GM18526 (cell line): ENCODE data around the gene PCSK4.

ENCODE experiments used
- POLR2A ChIP-seq: IDR thresholded peaks from 3 replicates; pipeline ENCODE4 v1.6.1; 2011; ENCODE audit not compliant: insufficient read length; ENCODE audit errors: extremely low read depth

The PCSK4 gene

DNA sequence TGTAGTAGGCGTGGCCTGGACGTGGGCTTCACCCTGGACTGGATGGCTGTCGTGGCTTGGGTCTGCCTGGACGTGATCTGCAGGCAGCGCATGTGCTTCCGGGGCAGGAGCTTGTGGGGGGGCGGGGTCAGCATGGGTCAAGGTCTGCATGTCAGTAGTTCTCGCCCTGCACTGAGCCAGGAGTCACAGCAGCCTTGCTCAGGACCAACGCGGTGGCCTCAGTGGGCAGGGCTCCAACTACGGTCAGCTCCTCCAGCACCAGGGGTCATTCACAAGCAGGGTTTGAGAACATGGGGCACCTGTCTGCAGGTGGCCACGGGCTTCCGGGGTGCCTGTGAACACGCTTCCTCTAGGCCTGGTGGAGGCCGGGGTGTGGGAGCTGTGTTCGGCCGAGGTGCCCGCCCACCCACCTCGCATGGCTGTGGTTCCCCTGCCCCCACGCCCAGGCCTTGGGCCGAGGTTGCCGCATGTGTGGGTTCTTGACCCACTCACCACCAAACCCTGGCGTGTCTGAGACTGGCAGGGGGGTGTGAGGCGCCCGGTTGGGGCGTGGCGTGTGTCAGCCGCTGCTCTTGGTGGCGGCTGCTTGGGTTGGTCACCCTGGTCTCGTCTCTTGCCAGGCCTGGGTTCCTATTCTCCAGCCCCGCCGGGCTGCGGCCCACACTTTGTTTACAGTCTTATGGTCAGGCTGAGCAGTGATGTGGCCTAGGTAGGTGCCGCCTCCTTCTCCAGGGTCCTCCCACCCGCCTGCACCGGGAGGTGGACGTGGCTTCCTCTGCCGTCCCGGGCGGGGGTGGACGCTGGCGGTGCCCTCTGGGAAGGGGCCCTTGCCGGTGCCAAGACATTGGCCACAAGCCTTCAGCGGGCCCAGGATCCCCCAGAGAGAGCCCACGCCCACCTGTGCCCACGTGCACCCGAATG lies 56.8 kb downstream of the PCSK4 start:
- TF ChIP-seq POLR2A = no peak

DNA sequence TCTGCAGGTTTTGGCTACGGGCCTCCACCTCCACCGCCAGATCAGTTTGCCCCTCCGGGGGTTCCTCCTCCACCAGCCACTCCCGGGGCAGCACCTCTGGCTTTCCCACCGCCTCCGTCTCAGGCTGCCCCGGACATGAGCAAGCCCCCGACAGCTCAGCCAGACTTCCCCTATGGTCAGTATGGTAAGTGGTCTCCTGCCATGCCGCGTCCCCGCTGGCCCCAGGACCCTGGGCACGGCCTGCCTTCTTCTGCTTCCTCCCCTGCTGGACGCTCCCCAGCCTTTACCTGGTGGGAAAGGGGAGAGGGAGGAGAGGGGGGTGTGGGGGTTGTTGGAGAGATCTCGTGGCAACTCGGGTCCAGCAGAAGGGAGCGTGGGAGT lies 57.7 kb downstream of the PCSK4 start:
- no peak for TF ChIP-seq POLR2A

DNA sequence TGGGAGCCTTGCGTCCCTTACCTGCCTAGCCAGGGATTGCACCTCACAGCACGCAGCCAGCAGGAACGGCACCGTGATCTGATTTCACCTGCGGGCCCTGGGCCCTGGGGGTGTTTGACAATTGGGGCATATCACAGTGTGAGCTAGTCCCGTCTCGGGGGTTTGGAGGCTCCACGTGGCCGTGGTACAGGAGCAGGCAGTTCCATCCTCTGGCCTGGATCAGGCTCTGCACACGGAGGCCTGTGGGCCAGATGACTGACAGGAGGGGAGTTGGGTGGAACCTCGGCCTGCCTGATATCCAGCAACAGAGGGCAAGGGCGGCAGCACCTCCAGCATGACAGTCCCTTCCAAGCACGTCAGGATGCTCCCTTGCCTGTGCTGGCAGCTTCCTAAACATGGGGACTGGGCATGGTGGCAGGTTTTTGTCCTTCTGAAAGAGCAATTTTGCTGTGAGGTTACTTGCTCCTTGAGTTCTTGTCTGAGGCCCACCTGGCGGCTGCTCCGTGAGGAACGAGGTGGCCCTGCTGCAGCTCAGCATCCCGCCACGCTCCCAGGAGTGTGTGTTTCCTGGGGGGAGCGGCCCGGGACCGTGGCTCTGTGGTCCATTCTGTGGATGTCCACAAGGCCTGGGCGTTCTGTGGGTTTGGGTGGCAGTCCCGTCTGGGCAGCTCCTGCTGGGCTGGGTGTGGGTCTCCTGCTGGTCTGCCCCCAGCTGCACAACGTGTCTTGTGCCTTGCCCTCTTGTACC lies 58.2 kb downstream of the PCSK4 start:
- TF ChIP-seq POLR2A = no peak
